HG02870 (cell line): Measurements from ENCODE around the gene PLCB3.

Experiments
- ATAC-seq: cut with Tn5 transposase; IDR thresholded peaks from one replicate; pipeline ENCODE4 v1.9.1; 2021; ENCODE audit warnings: mild to moderate bottlenecking, moderate library complexity; ENCODE audit not compliant: unreplicated experiment

Gene PLCB3

GRCh38 chr11:64285885-64286800 lies 34.8 kb downstream of the PLCB3 start:
- no peak for ATAC-seq

- no peak for ATAC-seq
These were observed 35.5 kb downstream of the PLCB3 start for GRCh38 chr11:64286801-64287159.

DNA sequence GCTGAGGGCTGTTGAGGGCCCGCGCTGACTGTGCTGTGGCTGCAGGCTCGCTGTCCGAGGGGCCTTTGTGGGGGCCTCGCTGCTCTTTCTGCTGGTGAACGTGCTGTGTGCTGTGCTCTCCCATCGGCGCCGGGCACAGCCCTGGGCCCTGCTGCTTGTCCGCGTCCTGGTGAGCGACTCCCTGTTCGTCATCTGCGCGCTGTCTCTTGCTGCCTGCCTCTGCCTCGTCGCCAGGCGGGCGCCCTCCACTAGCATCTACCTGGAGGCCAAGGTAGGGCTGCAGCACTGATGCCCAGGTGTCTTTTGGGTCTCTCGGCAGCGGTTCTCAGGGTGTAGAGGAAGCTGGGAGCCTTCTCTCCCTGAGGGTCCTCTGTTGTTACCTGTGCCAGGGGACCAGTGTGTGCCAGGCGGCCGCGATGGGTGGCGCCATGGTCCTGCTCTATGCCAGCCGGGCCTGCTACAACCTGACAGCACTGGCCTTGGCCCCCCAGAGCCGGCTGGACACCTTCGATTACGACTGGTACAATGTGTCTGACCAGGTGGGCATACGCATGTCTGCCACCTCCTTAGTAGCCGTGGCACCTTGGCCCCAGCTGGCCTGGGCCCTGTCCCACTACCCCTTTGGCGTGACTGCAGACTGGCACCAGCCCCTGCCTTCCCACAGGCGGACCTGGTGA lies 36.5 kb downstream of the PLCB3 start:
- no peak for ATAC-seq

DNA sequence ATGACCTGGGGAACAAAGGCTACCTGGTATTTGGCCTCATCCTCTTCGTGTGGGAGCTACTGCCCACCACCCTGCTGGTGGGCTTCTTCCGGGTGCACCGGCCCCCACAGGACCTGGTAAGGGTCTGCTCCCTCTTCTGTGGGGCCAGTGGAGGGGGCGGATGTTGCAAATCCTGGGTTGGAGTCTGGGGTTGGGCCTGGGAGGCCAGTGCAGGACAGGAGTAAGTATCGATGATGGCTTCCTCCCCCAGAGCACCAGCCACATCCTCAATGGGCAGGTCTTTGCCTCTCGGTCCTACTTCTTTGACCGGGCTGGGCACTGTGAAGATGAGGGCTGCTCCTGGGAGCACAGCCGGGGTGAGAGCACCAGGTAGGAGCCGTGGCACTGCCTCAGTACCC lies 37.0 kb downstream of the PLCB3 start:
- no peak for ATAC-seq

- ATAC-seq = no peak
These were observed 37.8 kb downstream of the PLCB3 start for GRCh38 chr11:64289002-64289564.

DNA sequence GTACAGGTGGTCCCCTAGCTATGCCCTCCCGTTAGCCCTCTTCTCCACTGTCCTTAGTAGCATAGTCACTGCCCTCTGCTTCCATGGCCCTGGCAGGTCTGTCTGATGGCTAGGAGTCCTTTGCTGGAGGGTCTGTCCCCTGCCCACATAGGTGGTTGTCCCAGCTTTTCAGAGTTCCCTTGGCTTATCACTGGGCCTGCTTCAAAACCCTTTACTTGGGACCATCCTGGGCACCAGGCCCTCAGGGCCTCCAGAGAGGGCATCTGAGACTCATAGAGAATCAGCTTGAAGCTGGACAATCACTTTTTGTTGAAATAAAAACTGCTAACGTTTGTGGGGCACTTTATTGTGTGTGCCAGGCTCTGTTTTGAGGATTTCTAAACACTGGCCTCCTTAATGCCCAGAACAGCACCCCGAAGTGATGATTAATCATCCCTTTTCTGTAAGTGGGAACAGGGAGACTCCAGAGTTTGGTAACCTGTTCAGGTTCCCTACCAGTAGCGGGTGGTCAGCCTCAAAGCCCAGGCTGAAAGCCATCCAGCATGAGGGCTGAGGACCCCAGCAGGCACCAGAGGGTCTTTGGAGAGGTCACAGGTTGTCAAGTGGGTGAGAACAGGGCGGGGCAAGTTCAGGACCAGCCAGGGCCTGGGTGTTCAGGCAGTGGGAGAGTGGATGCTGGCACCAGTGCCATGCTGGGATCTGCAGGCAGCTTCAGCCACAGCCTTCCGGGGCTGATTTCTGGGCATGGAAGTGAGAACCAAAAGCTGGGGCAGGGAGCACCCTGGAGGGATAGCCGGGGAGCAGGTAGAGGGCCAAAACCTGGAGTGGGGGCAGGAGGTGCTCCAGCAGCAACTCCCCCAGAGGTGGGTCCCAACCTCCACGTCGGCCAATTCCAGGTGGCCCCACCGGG lies 39.3 kb downstream of the PLCB3 start:
- ATAC-seq = no peak

DNA sequence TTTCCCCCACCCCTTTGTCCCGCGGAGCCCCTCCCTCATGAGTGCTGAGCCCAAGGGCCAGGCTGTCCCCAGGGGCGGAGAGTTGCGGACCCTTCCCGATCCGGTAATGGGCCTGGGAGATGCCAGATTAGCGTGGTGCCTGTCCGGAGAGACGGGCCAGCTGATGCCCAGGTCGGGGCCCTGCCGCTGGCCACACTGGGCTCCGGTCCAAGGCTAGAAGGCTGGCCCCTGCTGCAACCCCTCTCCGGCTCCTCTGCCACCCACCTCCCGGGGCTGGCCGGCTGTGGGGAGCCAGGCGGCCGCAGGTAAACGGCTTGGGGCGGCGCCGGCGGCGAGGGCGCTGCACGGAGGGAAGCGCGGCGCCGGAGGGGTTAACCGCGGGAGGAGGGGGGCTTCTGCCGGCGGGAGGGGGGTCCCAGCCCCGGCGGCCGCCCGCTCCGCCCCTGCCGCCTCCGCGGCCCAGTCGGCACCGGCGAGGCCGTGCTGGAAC lies 40.0 kb downstream of the PLCB3 start, which contains the start of gene KCNK4:
TSS of gene KCNK4 (plus strand) at position 41 of the 490 bp plus-strand sequence. CDS start 1,717 bp downstream, outside the sequence.
- ATAC-seq = no peak

- ATAC-seq = no peak
These were observed 40.6 kb downstream of the PLCB3 start for GRCh38 chr11:64291752-64292459.

GRCh38 chr11:64292460-64293254 lies 41.3 kb downstream of the PLCB3 start:
- no peak for ATAC-seq

DNA sequence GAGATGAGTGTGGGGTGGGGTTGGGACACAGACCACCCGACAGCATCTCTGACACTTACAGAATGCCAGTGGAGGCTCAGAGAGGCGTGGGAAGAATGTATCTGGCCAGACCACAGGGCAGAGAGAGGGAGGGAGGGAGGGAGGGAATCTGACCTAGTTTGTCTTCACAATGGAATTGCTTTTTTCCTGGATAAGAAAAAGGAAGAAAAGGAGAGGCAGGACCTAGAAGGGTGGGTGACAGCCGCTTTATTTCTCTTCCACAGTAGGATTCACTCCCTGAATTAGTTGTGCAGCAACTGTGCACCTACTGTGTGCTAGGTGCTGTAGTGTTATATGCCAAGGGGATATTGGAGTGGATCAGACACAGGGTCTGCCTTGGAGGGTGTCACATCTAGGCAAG lies 43.4 kb downstream of the PLCB3 start:
- no peak for ATAC-seq

DNA sequence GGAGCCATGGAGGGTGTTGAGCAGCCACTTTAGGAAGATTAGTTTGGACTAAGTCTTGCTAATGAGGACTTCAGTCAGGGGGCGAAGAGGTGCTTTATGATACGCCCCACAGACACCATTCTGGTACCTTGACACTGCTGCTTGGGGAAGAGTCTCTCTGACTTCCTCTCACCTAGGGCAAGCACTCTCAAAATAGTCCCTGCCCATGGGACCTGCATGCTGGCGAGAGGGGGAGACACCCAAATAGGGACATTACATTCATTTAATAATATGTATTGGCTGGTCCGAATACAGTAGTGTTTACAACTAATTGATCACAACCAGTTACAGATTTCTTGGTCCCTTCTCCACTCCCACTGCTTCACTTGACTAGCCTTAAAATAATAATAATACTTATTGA lies 44.4 kb downstream of the PLCB3 start:
- ATAC-seq = no peak

DNA sequence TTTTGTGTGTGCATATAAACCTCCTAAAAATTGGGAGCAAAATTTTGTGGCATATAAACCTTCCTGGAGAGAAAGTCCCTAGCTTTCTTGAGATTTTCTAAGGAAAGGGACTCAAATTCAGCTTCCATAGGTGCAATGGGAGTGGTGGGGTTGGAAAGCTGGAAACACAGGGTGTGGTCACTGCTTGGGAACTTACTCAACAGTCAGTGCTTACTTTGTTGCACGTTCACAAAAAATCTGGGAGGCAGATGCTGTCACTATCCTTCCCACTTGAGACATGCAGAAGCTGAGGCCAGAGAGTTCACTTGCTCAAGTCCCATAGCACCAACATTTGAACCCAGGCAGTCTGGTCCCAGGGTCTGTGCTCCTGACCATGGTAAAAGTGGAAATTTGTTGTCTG lies 44.9 kb downstream of the PLCB3 start:
- no peak for ATAC-seq

- no peak for ATAC-seq
These were observed 45.7 kb downstream of the PLCB3 start for GRCh38 chr11:64296830-64297698.

- no peak for ATAC-seq
These were observed 46.5 kb downstream of the PLCB3 start for GRCh38 chr11:64297699-64298358.

GRCh38 chr11:64298966-64299846 lies 47.9 kb downstream of the PLCB3 start:
- ATAC-seq = no peak

DNA sequence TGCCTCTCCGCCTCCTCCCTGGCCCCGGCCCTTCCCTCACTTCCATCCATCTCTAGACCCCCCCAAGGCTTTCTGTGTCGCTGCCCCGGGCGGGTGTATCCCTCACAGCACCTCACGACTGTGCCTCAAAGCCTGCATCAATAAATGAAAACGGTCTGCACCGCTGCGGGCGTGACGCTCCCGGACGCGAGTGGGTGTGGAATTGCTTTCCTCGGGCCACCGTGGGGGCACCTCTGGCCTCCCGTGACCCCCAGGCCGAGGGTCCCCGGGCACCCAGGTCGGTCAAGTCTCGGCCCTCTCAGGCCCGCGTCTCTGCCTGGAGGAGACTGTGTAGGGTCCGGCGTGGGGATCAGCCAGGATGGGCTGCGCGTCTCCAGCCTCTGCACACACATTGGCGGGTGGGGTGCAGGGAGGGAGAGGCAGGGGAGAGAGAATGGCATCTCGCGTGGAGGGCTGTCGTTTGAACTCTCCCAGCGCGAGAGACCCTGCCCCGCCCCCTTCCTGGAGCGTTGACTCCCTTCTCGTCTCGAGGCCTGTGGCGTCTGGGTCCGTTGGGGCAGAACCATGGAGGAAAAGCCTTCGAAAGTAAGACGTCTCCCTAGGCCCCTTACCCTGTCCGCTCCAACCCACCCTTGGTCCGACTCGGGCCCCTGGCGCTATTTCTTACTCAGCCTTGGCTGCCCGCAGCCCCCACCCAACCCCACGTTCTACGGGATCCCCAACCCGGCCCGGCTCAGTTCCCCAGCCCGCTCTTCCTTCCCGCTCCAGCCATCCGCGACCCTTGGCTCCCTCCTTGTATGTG lies 48.7 kb downstream of the PLCB3 start, which contains the start of gene CATSPERZ:
TSS of gene CATSPERZ (plus strand) at position 512 of the 802 bp plus-strand sequence. CDS start at position 565, 53 bp downstream.
- no peak for ATAC-seq
